ENCODE results near the gene RDH14.

The RDH14 gene

DNA sequence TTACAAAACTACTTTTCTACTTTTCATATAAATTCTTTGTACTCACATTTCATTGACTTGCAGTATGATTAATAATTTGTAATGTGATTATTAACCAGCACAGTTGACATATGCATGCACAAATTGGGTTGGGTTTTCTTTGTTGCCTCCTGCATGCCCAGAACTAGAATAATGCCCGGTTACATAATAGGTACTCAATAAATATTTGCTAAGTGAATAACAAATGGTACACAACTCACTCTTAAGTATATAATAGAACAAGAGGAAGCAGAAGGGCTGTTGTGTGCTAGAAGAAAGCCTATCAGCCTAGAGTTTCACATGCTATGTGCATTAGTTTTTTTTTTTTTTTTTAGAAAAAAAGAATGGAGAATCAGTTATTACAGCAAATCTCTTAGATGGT, 9.3 kb downstream of the RDH14 start:
- no peaks in the 10 kb centered on the region for H4K20me1 ChIP-seq (ENCODE audit: control insufficient read depth, insufficient read depth, low read depth, low read length)

DNA sequence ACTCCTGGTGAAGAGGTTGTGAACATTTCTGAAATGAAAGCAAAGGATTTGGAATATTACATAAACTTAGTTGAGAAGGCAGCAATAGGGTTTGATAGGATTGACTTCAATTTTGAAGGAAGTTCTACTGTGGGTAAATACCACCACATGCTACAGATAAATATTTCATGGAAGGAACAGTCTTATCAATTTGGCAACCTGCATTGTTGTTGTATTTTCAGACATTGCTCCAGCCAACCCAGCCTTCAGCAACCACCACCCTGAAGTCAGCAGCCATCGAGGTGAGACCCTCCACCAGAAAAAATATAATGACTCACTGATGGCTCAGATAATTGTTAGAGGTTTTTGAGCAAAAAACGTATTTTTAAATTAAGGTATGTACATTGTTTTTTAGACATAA, 10.0 kb downstream of the RDH14 start:
- H3K27ac ChIP-seq (ENCODE audit: low read depth, low read length), result no peak overlapping the region
- peaks cover 8% of the 10 kb centered on the region for H3F3A ChIP-seq (ENCODE audit: control insufficient read depth, insufficient read depth)
- H3K27me3 ChIP-seq (ENCODE audit: control insufficient read depth, low read length), result no peaks in the 10 kb centered on the region
- H3K79me2 ChIP-seq (ENCODE audit: control insufficient read depth, low read length), result peaks cover 25% of the 10 kb centered on the region
- H3K4me3 ChIP-seq (ENCODE audit: low read length), result no peak overlapping the region
- peaks cover 22% of the 10 kb centered on the region for H3K4me1 ChIP-seq (ENCODE audit: control insufficient read depth, low read length)
- no peaks in the 10 kb centered on the region for H3K9me2 ChIP-seq (replicated peaks; ENCODE audit: control insufficient read depth, low read length)
- H3K9me3 ChIP-seq (ENCODE audit: control insufficient read depth, insufficient read depth, low read length), result no peaks in the 10 kb centered on the region
- H3K36me3 ChIP-seq (ENCODE audit: control insufficient read depth, low read length), result peaks cover 36% of the 10 kb centered on the region
- H4K20me1 ChIP-seq (ENCODE audit: control insufficient read depth, insufficient read depth, low read depth, low read length), result no peaks in the 10 kb centered on the region
- no peak overlapping the region for H3K4me2 ChIP-seq (ENCODE audit: low read length)
- TF ChIP-seq, protein P1, sequence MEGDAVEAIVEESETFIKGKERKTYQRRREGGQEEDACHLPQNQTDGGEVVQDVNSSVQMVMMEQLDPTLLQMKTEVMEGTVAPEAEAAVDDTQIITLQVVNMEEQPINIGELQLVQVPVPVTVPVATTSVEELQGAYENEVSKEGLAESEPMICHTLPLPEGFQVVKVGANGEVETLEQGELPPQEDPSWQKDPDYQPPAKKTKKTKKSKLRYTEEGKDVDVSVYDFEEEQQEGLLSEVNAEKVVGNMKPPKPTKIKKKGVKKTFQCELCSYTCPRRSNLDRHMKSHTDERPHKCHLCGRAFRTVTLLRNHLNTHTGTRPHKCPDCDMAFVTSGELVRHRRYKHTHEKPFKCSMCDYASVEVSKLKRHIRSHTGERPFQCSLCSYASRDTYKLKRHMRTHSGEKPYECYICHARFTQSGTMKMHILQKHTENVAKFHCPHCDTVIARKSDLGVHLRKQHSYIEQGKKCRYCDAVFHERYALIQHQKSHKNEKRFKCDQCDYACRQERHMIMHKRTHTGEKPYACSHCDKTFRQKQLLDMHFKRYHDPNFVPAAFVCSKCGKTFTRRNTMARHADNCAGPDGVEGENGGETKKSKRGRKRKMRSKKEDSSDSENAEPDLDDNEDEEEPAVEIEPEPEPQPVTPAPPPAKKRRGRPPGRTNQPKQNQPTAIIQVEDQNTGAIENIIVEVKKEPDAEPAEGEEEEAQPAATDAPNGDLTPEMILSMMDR (IDR thresholded peaks at IDR 0.05; ENCODE audit: low read depth, low read length, poor library complexity, severe bottlenecking), result no peak
- TF ChIP-seq EZH2phosphoT487 (IDR thresholded peaks at IDR 0.05; ENCODE audit: borderline replicate concordance, low read length), result no peak

More for the DNA sequence above, 9.3 kb downstream of the RDH14 start:
- Histone ChIP-seq H3K4me1 (ENCODE audit: control insufficient read depth, low read length) (peaks cover 15% of the 10 kb centered on the region), H3K27ac (ENCODE audit: low read depth, low read length) (no peak overlapping the region), H3K79me2 (ENCODE audit: control insufficient read depth, low read length) (peaks cover 30% of the 10 kb centered on the region), H3K9me3 (ENCODE audit: control insufficient read depth, insufficient read depth, low read length) (no peaks in the 10 kb centered on the region), H3K27me3 (ENCODE audit: control insufficient read depth, low read length) (no peaks in the 10 kb centered on the region), H3K4me2 (ENCODE audit: low read length) (no peak overlapping the region), H3K9me2 (replicated peaks; ENCODE audit: control insufficient read depth, low read length) (no peaks in the 10 kb centered on the region), H3K36me3 (ENCODE audit: control insufficient read depth, low read length) (peaks cover 44% of the 10 kb centered on the region), H3K4me3 (ENCODE audit: low read length) (no peak overlapping the region), H3F3A (ENCODE audit: control insufficient read depth, insufficient read depth) (peaks cover 7% of the 10 kb centered on the region)
- TF ChIP-seq, protein P1 (IDR thresholded peaks at IDR 0.05; ENCODE audit: low read depth, low read length, poor library complexity, severe bottlenecking), result no peak
- TF ChIP-seq EZH2phosphoT487 (IDR thresholded peaks at IDR 0.05; ENCODE audit: borderline replicate concordance, low read length), result no peak

GRCh38 chr2:18549083-18549482, 11.4 kb downstream of the RDH14 start:
- H3K9me3 ChIP-seq (ENCODE audit: control insufficient read depth, insufficient read depth, low read length), result no peaks in the 10 kb centered on the region
- no peaks in the 10 kb centered on the region for H3K9me2 ChIP-seq (replicated peaks; ENCODE audit: control insufficient read depth, low read length)
- H3K4me2 ChIP-seq (ENCODE audit: low read length), result no peak overlapping the region
- H3K36me3 ChIP-seq (ENCODE audit: control insufficient read depth, low read length), result peaks cover 24% of the 10 kb centered on the region
- H3K27ac ChIP-seq (ENCODE audit: low read depth, low read length), result no peak overlapping the region
- no peaks in the 10 kb centered on the region for H4K20me1 ChIP-seq (ENCODE audit: control insufficient read depth, insufficient read depth, low read depth, low read length)
- peaks cover 33% of the 10 kb centered on the region for H3K4me1 ChIP-seq (ENCODE audit: control insufficient read depth, low read length)
- H3F3A ChIP-seq (ENCODE audit: control insufficient read depth, insufficient read depth), result peaks cover 8% of the 10 kb centered on the region
- no peak for TF ChIP-seq EZH2phosphoT487 (IDR thresholded peaks at IDR 0.05; ENCODE audit: borderline replicate concordance, low read length)
- TF ChIP-seq, protein P1 (IDR thresholded peaks at IDR 0.05; ENCODE audit: low read depth, low read length, poor library complexity, severe bottlenecking), result no peak
- peaks cover 14% of the 10 kb centered on the region for H3K79me2 ChIP-seq (ENCODE audit: control insufficient read depth, low read length)
- no peaks in the 10 kb centered on the region for H3K27me3 ChIP-seq (ENCODE audit: control insufficient read depth, low read length)
- H3K4me3 ChIP-seq (ENCODE audit: low read length), result no peak overlapping the region

Measured in DOHH2 (cell line).